Measurements from ENCODE around the gene RNF183. TPM values are rescaled to one million over a fixed set of nuclear protein-coding genes. Genes with fewer than 3 reads are reported as not detected.

Gene RNF183
- total RNA-seq, 6 experiments from 2014 or later: 0.27 TPM; not detected in 5

GRCh38 chr9:113278840-113279239 is 24.3 kb downstream of the RNF183 start:
- no peak overlapping the region for H3K27ac ChIP-seq
- intact Hi-C loops (cut with DNase I): no loop called here
- no peaks in the 10 kb centered on the region for H3K9me3 ChIP-seq
- H3K27me3 ChIP-seq: no peaks in the 10 kb centered on the region
- WGBS (ENCODE audit: insufficient coverage, low coverage, low lambda C conversion rate, missing lambda C conversion rate): 49% methylated on average over 4 of the region's 4 CpGs
- TF ChIP-seq, protein P1, sequence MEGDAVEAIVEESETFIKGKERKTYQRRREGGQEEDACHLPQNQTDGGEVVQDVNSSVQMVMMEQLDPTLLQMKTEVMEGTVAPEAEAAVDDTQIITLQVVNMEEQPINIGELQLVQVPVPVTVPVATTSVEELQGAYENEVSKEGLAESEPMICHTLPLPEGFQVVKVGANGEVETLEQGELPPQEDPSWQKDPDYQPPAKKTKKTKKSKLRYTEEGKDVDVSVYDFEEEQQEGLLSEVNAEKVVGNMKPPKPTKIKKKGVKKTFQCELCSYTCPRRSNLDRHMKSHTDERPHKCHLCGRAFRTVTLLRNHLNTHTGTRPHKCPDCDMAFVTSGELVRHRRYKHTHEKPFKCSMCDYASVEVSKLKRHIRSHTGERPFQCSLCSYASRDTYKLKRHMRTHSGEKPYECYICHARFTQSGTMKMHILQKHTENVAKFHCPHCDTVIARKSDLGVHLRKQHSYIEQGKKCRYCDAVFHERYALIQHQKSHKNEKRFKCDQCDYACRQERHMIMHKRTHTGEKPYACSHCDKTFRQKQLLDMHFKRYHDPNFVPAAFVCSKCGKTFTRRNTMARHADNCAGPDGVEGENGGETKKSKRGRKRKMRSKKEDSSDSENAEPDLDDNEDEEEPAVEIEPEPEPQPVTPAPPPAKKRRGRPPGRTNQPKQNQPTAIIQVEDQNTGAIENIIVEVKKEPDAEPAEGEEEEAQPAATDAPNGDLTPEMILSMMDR (IDR thresholded peaks at IDR 0.05): no peak
- TF ChIP-seq POLR2A (IDR thresholded peaks at IDR 0.05): no peak
- H3K36me3 ChIP-seq: peaks cover 0 to 49% (median 13%) of the 10 kb centered on the region in 4 donors
- DNase-seq (no peak), ATAC-seq (peak in 1 of 4 donors; percentile 14)
- H3K4me1 ChIP-seq: peaks cover 0 to 20% (median 3%) of the 10 kb centered on the region in 4 donors
- H3K4me3 ChIP-seq: no peak overlapping the region

- H3K36me3 ChIP-seq: peaks cover 0 to 50% (median 9%) of the 10 kb centered on the region in 4 donors
- intact Hi-C loops (cut with DNase I): no loop called here
- no peaks in the 10 kb centered on the region for H3K9me3 ChIP-seq
- DNase-seq: peak; percentile 97 to 98 (median 97)
- peak within 1 kb of the TSS; percentile 75 to 95 (median 82) for H3K4me3 ChIP-seq
- H3K4me1 ChIP-seq: peaks cover 0 to 21% (median 5%) of the 10 kb centered on the region in 4 donors
- no peaks in the 10 kb centered on the region for H3K27me3 ChIP-seq
- peak; percentile 92 for TF ChIP-seq POLR2A (IDR thresholded peaks at IDR 0.05)
- TF ChIP-seq, protein P1 (IDR thresholded peaks at IDR 0.05): no peak
- peak within 1 kb of the TSS; percentile 86 to 95 (median 88) for H3K27ac ChIP-seq
- WGBS (ENCODE audit: insufficient coverage, low coverage, low lambda C conversion rate, missing lambda C conversion rate): 0% methylated on average over 41 of the region's 63 CpGs
- ATAC-seq: peak; percentile 94 to 97 (median 96)
Observed at GRCh38 chr9:113275157-113276131, 27.7 kb downstream of the RNF183 start, which contains the start of the genes CDC26 and PRPF4. Gene CDC26 (minus strand): TSS chr9:113275572. CDS start chr9:113272507, 3,065 bp downstream. Gene PRPF4 (plus strand): TSS chr9:113275658. CDS start chr9:113275744, 86 bp downstream.

- ATAC-seq: peak; percentile 41 to 62 (median 52)
- H3K27ac ChIP-seq: peak overlapping the region; percentile 86 to 95 (median 88)
- no peaks in the 10 kb centered on the region for H3K9me3 ChIP-seq
- TF ChIP-seq, protein P1 (IDR thresholded peaks at IDR 0.05): peak; percentile 65 to 78 (median 75)
- TF ChIP-seq POLR2A (IDR thresholded peaks at IDR 0.05): no peak
- H3K27me3 ChIP-seq: no peaks in the 10 kb centered on the region
- no peak for DNase-seq
- peaks cover 0 to 46% (median 6%) of the 10 kb centered on the region in 4 donors for H3K36me3 ChIP-seq
- WGBS (ENCODE audit: insufficient coverage, low coverage, low lambda C conversion rate, missing lambda C conversion rate): 0% methylated on average over 15 of the region's 15 CpGs
- peak overlapping the region; percentile 75 to 95 (median 82) for H3K4me3 ChIP-seq
- peaks cover 0 to 29% (median 5%) of the 10 kb centered on the region in 4 donors for H3K4me1 ChIP-seq
- intact Hi-C loops (cut with DNase I): no loop called here
Observed at GRCh38 chr9:113274474-113275156, 28.6 kb downstream of the RNF183 start.

DNA sequence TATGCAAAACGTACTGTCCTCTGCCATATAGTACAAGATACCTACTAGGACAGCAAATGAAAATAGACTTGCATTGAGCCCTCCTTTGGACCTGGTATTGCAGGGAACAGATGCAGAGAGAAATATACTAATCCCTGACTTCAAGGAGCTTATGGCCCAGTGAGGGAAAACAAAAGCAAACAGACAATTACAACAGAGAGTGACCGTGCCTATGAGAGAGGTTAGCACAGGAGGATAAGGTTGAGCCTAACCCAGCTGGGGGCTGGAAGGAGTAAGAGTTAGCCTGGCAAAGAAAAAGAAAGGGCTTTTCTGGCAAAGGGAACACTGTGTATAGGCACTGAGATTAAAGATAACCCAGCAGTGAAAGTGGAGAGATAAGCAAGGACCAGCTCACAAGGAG is 33.3 kb downstream of the RNF183 start:
- Histone ChIP-seq H3K27ac (no peak overlapping the region), H3K36me3 (peaks cover 0 to 64% (median 11%) of the 10 kb centered on the region in 4 donors), H3K27me3 (no peaks in the 10 kb centered on the region), H3K9me3 (no peaks in the 10 kb centered on the region), H3K4me1 (peaks cover 0 to 19% (median 10%) of the 10 kb centered on the region in 4 donors), H3K4me3 (no peak overlapping the region)
- intact Hi-C loops (cut with DNase I): loop anchor here in 1 of 2 donors (5.0 kb wide), 1 partner anchor 48 kb away; the partner anchor contains the start of genes FKBP15 and SLC31A1
- TF ChIP-seq, protein P1 (IDR thresholded peaks at IDR 0.05): no peak
- no peak for TF ChIP-seq POLR2A (IDR thresholded peaks at IDR 0.05)
- ATAC-seq (peak in 3 of 4 donors; percentile 8 to 49 (median 21)), DNase-seq (no peak)
- WGBS (ENCODE audit: insufficient coverage, low coverage, low lambda C conversion rate, missing lambda C conversion rate): 43% methylated on average over 2 of the region's 2 CpGs
